HEK293T (cell line): ENCODE measurements around the gene ASTN2.

Source experiments
- CTCF ChIA-PET: fragments of 350-600 bp; formaldehyde crosslinking; extraction: SDS; loops from one replicate; lab custom pipeline; 2021; ENCODE audit warnings: antibody characterized with exemption, inconsistent platforms; lab: Yijun Ruan, JAX
- POLR2A ChIA-PET: fragments of 350-600 bp; formaldehyde crosslinking; extraction: SDS; loops from one replicate; lab custom pipeline; 2020; ENCODE audit warnings: antibody characterized with exemption, inconsistent platforms; lab: Yijun Ruan, JAX
- DNase-seq: peaks from one replicate; pipeline ENCODE4 v3.0.0; 2012; ENCODE audit warnings: mixed read lengths; ENCODE audit errors: extremely low spot score
- ARNT ChIP-seq: fragments of 450-650 bp; IDR thresholded peaks from 2 replicates; pipeline ENCODE4 v1.6.1; 2017; ENCODE audit warnings: mild to moderate bottlenecking
- BHLHE40 ChIP-seq: fragments of 450-650 bp; IDR thresholded peaks from 2 replicates; pipeline ENCODE4 v1.6.1; 2016; ENCODE audit warnings: mild to moderate bottlenecking, moderate library complexity, borderline replicate concordance
- CTBP1 ChIP-seq: fragments of 450-650 bp; IDR thresholded peaks from 2 replicates; pipeline ENCODE4 v1.6.1; 2016; ENCODE audit warnings: borderline replicate concordance
- ELF4 ChIP-seq: fragments of 450-650 bp; IDR thresholded peaks from 2 replicates; pipeline ENCODE4 v1.6.1; 2017; ENCODE audit warnings: antibody characterized with exemption
- FOXA1 ChIP-seq: fragments of 450-650 bp; IDR thresholded peaks from 2 replicates; pipeline ENCODE4 v1.6.1; 2016; ENCODE audit warnings: mild to moderate bottlenecking
- FOXK2 ChIP-seq: fragments of 450-650 bp; IDR thresholded peaks from 2 replicates; pipeline ENCODE4 v1.6.1; 2016; ENCODE audit warnings: mild to moderate bottlenecking
- FOXM1 ChIP-seq: fragments of 450-650 bp; IDR thresholded peaks from 2 replicates; pipeline ENCODE4 v1.6.1; 2017; ENCODE audit warnings: mild to moderate bottlenecking, borderline replicate concordance
- HDGF ChIP-seq: fragments of 450-650 bp; IDR thresholded peaks from 2 replicates; pipeline ENCODE4 v1.6.1; 2017; ENCODE audit warnings: antibody characterized with exemption, borderline replicate concordance
- L3MBTL2 ChIP-seq: fragments of 450-650 bp; conservative IDR thresholded peaks from 2 replicates; pipeline ENCODE4 v1.6.1; 2016; ENCODE audit warnings: mild to moderate bottlenecking
- LEF1 ChIP-seq: fragments of 450-650 bp; IDR thresholded peaks from 2 replicates; pipeline ENCODE4 v1.6.1; 2017; ENCODE audit warnings: mild to moderate bottlenecking, borderline replicate concordance
- NFRKB ChIP-seq: fragments of 450-650 bp; IDR thresholded peaks from 2 replicates; pipeline ENCODE4 v1.6.1; 2016; ENCODE audit warnings: mild to moderate bottlenecking, moderate library complexity
- PKNOX1 ChIP-seq: fragments of 450-650 bp; IDR thresholded peaks from 2 replicates; pipeline ENCODE4 v1.6.1; 2016
- SP1 ChIP-seq: fragments of 450-650 bp; IDR thresholded peaks from 2 replicates; pipeline ENCODE4 v1.6.1; 2017
- SUZ12 ChIP-seq: fragments of 450-650 bp; IDR thresholded peaks from 2 replicates; pipeline ENCODE4 v1.6.1; 2016; ENCODE audit warnings: mild to moderate bottlenecking
- TARDBP ChIP-seq: fragments of 450-650 bp; IDR thresholded peaks from 2 replicates; pipeline ENCODE4 v1.6.1; 2016
- ZNF384 ChIP-seq: fragments of 450-650 bp; IDR thresholded peaks from 2 replicates; pipeline ENCODE4 v1.6.1; 2016

The ASTN2 gene

DNA sequence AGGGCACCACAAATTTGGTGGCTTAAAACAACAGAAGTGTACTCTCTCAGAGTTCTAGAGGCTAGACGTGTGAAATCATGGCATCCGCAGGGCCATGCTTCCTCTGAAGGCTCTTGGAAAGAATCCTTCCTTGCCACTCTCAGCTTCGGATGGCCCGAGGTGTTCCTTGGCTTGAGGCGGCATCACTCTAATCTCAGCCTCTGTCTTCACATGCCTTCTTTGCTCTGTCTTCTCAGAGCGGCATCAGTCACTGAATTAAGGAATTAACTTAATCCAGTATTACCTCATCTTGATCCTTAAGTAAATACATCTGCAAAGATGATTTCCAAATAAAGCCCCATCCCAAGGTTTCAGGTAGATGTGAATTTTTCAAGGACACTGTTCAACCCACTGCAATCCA, 938.9 kb downstream of the ASTN2 start:
- POLR2A ChIA-PET = no interaction called here
- DNase-seq = no peak
- CTCF ChIA-PET = no interaction called here
- TF ChIP-seq FOXK2 (no peak), ZNF384 (no peak), PKNOX1 (no peak), NFRKB (no peak), BHLHE40 (no peak), LEF1 (no peak), ELF4 (no peak), L3MBTL2 (no peak), SUZ12 (no peak), HDGF (no peak), SP1 (no peak), FOXM1 (no peak), TARDBP (no peak), CTBP1 (no peak), ARNT (no peak), FOXA1 (no peak)

DNA sequence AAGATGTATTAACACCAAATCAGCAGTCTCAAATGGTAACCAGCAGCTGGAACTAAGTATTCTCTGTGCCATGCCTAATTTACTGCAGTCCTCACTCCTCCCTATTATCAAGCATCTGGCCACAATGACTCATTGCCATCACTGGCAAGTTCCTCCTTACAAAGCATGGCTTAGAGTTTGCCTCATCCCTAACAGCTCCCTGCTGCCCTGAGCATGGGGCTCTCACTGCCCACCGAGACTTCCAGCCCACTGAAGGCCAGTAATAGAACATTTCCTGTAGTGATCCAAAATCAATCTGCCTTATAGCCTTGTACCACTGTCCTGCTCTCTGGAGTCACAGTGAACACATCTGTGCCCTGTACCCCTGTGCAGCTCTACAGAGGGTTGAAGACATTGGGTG, 939.7 kb downstream of the ASTN2 start:
- POLR2A ChIA-PET = no interaction called here
- CTCF ChIA-PET = no interaction called here
- no peak for DNase-seq
- TF ChIP-seq BHLHE40 (no peak), L3MBTL2 (no peak), NFRKB (no peak), LEF1 (no peak), ARNT (no peak), FOXA1 (no peak)

DNA sequence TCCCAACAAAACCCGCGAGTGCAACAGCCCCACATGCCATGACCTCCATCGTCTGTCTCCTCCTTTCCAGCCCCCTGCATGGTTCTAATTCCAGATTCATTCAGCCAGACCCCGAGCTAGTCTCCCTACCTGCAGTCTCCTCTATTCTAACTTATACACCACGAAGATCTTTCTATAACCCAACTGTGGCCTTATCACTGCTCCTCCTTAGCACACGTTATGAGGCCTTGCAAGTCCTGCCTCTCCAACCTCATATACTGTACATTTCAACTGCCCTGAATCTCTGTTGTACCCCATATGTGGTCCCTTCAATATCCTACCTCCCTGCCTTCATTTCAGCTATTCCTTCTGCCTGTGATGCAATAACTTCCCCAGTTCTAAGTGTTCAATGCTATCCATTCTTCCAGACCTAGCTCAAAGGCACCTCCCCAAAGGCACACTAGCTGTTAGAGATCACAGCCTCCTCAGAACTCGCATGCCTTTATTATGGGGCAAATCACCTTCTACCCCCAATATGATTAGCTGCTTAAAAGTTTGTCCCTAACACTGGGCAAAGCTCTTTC, 942.8 kb downstream of the ASTN2 start:
- TF ChIP-seq SUZ12 = no peak
- TF ChIP-seq ARNT = no peak
- no peak for TF ChIP-seq BHLHE40
- TF ChIP-seq TARDBP = no peak
- TF ChIP-seq LEF1 = no peak
- TF ChIP-seq HDGF = no peak
- TF ChIP-seq ZNF384 = no peak
- TF ChIP-seq CTBP1 = no peak
- no peak for TF ChIP-seq ELF4
- TF ChIP-seq NFRKB = no peak
- no peak for TF ChIP-seq FOXM1
- DNase-seq = no peak
- CTCF ChIA-PET = no interaction called here
- POLR2A ChIA-PET = no interaction called here

- peak; percentile 10 for DNase-seq
- POLR2A ChIA-PET = no interaction called here
- TF ChIP-seq NFRKB = no peak
- no peak for TF ChIP-seq FOXA1
- no peak for TF ChIP-seq CTBP1
- TF ChIP-seq LEF1 = no peak
- no peak for TF ChIP-seq FOXM1
- TF ChIP-seq HDGF = no peak
- TF ChIP-seq L3MBTL2 = no peak
- TF ChIP-seq ARNT = no peak
- no peak for TF ChIP-seq ZNF384
- TF ChIP-seq SP1 = no peak
- CTCF ChIA-PET = no interaction called here
Observed at GRCh38 chr9:116471093-116471906, 943.6 kb downstream of the ASTN2 start.

DNA sequence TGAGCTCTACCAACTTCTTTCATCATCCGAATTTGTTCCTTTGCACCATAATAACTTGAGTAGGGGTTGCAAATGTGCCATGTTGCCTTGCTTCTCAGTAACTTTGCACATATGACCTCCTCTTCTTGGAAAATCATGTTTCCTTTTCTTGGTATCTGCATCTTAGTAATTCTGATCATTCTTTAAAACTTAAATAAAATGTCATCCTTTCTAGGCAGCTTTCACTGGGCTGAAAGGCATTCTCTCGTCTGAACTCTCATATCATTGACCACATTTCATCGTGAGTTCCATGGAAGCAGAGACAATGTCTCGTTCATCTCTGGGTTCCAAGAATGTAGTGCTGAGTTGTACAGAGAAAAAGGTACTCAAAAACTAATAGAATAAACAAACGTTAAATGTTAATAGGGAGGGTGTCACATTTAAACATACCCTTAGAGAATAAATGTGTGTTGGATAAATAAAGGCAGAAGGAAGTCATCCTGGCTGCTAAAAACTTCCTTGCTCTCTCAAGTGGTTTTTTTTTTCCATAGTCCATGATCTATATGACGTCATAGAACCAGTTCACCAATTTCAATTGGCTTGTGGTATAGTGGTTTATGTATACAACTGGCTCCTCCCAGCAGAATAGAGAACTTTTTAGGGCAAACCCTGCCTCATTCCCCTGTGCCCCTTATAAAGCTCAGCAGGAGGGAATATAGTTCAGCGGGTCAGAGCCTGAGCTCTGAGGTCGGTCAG, 945.9 kb downstream of the ASTN2 start:
- ChIA-PET POLR2A (no interaction called here), CTCF (no interaction called here)
- DNase-seq = no peak
- TF ChIP-seq HDGF (no peak), ELF4 (no peak), ARNT (no peak), TARDBP (no peak), CTBP1 (no peak), ZNF384 (no peak), FOXA1 (no peak), L3MBTL2 (no peak), LEF1 (no peak), FOXK2 (no peak), SUZ12 (no peak)

- ChIA-PET CTCF (no interaction called here), POLR2A (no interaction called here)
- TF ChIP-seq L3MBTL2 (no peak), FOXM1 (no peak), NFRKB (no peak), ARNT (no peak), FOXK2 (no peak), ELF4 (no peak), LEF1 (no peak), TARDBP (no peak), ZNF384 (no peak), SP1 (no peak), FOXA1 (no peak), BHLHE40 (no peak), CTBP1 (no peak), PKNOX1 (no peak), HDGF (no peak), SUZ12 (no peak)
- no peak for DNase-seq
Observed at GRCh38 chr9:116468369-116468768, 946.5 kb downstream of the ASTN2 start.
